22Rv1 (cell line): ENCODE measurements around the gene PCSK1N.

Experiments
- H3K27ac ChIP-seq: fragments of 450-650 bp; 2 replicates; pipeline ENCODE4 v1.5.1; 2017
- ZFX ChIP-seq: fragments of 450-650 bp; IDR thresholded peaks from 2 replicates; pipeline ENCODE4 v1.6.1; 2017; ENCODE audit warnings: antibody characterized with exemption, borderline replicate concordance
- TF ChIP-seq, protein P1 (sequence below): fragments of 450-650 bp; IDR thresholded peaks from 2 replicates; pipeline ENCODE4 v1.5.1; 2017; ENCODE audit warnings: mild to moderate bottlenecking

PCSK1N gene

DNA sequence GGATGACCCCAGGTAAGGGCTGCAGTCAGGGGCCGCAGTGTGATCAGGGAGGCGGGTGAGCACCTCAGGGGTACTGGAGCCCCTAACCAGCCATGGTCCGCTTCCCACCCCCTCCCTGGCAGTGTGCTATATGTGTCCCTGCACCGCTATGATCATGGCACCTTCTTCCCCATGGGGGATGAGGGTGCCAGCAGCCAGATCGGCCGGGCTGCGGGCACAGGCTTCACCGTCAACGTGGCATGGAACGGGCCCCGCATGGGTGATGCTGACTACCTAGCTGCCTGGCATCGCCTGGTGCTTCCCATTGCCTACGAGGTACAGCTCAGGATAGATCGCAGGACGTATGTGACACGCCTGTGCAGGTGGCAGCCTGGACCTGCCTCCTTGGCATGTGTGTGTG lies 17.3 kb downstream of the PCSK1N start:
- H3K27ac ChIP-seq: no peak overlapping the region
- TF ChIP-seq, protein P1, sequence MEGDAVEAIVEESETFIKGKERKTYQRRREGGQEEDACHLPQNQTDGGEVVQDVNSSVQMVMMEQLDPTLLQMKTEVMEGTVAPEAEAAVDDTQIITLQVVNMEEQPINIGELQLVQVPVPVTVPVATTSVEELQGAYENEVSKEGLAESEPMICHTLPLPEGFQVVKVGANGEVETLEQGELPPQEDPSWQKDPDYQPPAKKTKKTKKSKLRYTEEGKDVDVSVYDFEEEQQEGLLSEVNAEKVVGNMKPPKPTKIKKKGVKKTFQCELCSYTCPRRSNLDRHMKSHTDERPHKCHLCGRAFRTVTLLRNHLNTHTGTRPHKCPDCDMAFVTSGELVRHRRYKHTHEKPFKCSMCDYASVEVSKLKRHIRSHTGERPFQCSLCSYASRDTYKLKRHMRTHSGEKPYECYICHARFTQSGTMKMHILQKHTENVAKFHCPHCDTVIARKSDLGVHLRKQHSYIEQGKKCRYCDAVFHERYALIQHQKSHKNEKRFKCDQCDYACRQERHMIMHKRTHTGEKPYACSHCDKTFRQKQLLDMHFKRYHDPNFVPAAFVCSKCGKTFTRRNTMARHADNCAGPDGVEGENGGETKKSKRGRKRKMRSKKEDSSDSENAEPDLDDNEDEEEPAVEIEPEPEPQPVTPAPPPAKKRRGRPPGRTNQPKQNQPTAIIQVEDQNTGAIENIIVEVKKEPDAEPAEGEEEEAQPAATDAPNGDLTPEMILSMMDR: no peak
- no peak for TF ChIP-seq ZFX

DNA sequence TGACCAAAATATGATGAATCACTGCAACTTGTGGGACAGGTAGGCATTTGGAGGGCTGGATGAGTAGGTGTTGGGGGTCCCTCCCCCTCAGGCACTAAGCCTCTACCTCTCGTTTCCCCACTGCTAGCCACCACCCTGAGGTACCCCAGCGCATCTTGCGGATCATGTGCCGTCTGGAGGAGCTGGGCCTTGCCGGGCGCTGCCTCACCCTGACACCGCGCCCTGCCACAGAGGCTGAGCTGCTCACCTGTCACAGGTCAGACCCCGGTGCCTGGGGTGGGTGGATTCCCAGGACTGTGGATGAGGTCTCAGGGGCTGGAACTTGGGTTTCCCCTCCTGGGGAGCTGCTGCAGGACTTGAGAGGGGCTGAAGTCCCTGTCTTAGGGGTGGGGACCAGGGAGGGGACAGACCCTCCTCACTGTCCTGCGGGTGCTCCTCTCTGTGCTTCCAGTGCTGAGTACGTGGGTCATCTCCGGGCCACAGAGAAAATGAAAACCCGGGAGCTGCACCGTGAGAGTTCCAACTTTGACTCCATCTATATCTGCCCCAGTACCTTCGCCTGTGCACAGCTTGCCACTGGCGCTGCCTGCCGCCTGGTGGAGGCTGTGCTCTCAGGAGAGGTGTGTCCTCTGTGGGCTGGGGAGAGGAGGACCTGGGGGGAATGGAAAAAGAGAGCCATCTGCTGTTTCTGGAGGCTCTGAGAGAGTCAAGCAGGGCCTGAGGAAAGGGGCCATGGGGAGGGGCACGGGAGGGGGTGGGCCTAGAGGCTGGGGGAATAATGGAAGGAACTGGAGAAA lies 19.2 kb downstream of the PCSK1N start:
- no peak overlapping the region for H3K27ac ChIP-seq

DNA sequence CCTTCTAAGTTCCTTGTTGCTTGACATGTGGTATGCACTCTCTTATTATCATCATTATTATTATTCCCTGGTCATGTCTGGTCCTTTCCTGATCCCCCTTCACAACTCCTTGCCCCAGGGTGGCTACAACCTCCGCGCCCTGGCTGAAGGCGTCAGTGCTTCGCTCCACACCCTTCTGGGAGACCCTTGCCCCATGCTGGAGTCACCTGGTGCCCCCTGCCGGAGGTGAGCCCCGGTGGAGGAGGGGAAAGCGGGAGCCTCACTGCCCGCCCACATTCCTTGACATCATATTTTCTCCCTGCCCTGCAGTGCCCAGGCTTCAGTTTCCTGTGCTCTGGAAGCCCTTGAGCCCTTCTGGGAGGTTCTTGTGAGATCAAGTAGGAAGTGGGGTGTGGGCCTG lies 20.1 kb downstream of the PCSK1N start:
- no peak overlapping the region for H3K27ac ChIP-seq
- TF ChIP-seq ZFX: no peak
- TF ChIP-seq, protein P1: no peak

More for the DNA sequence above, 19.2 kb downstream of the PCSK1N start:
- TF ChIP-seq, protein P1: no peak
- no peak for TF ChIP-seq ZFX

DNA sequence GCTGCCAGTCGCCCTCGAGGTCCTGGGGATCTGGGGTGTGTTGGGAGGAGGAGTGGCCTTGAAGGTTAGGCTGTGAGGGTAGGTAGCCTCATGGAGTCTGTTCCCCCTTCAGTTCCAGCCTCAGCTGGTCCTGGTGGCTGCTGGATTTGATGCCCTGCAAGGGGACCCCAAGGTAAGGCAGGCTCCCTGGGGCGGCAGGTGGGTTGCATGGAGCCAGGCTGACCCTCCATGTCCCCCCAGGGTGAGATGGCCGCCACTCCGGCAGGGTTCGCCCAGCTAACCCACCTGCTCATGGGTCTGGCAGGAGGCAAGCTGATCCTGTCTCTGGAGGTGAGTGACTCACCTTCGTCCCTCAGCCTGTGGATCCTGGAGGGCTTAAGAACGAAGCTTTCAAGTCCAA lies 20.7 kb downstream of the PCSK1N start:
- no peak for TF ChIP-seq ZFX
- TF ChIP-seq, protein P1: no peak
- H3K27ac ChIP-seq: no peak overlapping the region

DNA sequence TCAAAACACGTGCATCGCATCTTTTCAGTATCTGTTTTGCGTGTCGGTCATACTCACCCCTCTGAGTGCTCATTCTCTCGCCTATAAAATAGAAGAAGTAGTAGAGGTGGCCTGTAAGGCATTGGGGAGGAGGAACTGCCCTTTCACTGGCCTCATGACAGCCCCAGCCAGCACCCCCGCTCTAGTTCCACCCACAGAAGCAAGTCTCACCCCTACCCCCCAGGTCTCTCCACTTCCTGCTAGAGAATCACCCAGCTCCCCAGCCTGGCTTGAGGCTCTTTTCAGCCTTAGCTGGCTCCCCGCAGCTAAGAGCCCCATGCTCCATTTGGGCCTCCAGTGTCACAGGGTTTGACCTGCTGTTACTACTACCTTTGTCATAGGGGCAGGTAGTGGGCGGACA lies 21.8 kb downstream of the PCSK1N start:
- H3K27ac ChIP-seq: no peak overlapping the region
- no peak for TF ChIP-seq ZFX
- TF ChIP-seq, protein P1: no peak

DNA sequence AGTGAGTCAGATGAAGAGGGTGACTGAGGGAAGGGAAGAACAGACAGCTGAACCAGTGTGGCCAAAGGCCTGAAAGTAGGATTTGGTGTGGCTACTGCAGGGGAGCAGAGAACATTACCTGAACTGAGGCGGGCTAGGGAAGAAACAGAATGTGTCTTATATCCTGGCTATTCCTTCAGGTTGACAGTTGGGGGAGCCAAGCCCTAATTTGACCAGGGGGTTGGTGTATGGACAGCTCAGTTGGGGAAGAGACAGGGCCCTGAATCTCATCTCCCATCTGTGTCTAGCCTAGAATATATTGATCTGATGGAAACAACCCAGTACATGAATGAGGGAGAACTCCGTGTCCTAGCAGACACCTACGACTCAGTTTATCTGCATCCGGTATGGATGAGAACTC lies 29.3 kb downstream of the PCSK1N start:
- no peak for TF ChIP-seq ZFX
- TF ChIP-seq, protein P1: no peak
- H3K27ac ChIP-seq: no peak overlapping the region

DNA sequence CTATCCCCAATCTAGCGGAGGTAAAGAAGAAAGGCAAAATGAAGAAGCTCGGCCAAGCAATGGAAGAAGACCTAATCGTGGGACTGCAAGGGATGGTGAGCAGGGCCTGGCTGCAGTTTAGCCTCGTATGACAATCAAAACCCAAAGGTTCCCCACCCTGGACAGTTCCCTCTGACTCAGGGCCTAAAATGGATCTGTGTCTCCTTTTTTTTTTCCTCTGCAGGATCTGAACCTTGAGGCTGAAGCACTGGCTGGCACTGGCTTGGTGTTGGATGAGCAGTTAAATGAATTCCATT lies 32.6 kb downstream of the PCSK1N start:
- TF ChIP-seq ZFX: no peak
- TF ChIP-seq, protein P1: no peak
- peak overlapping the region; percentile 85 for H3K27ac ChIP-seq
